Panc1 (cell line): ENCODE data around the gene TAS2R1. TPM values are rescaled to one million over a fixed set of nuclear protein-coding genes. Genes with fewer than 3 reads are reported as not detected.

Experiments used
- ATAC-seq: fragments of 200-7000 bp; cut with Tn5 transposase; 2 replicates; pipeline ENCODE4 v1.9.1; 2020; ENCODE audit warnings: mild to moderate bottlenecking, moderate library complexity
- BruUV-seq: library from RNA; stranded (reverse); fragments of 400-500 nt; replicated peaks from 2 replicates; lab custom pipeline; 2021; lab: Mats Ljungman, UMichigan
- CTCF ChIA-PET: fragments of 300-600 bp; sonication (Branson Sonifier 250); formaldehyde crosslinking; loops from one replicate; lab custom pipeline; 2022; ENCODE audit warnings: antibody characterized with exemption; lab: Charles Lee
- POLR2A ChIA-PET: fragments of 300-600 bp; sonication (Branson Sonifier 250); formaldehyde crosslinking; loops from one replicate; lab custom pipeline; 2022; ENCODE audit warnings: antibody characterized with exemption; lab: Charles Lee
- DNase-seq: peaks from one replicate; pipeline ENCODE4 v3.0.0-alpha.2; 2010; ENCODE audit warnings: low read depth, low spot score
- H3K27ac ChIP-seq: 2 replicates; pipeline ENCODE4 v1.5.1; 2011; ENCODE audit warnings: mild to moderate bottlenecking, low read length, inconsistent platforms
- H3K27me3 ChIP-seq: fragments of 200-500 bp; sonication (Bioruptor generic); 2 replicates; pipeline ENCODE4 v1.6.0; 2014; ENCODE audit warnings: low read length, inconsistent platforms; ENCODE audit not compliant: control insufficient read depth, insufficient read depth
- H3K36me3 ChIP-seq: fragments of 200-500 bp; sonication (Bioruptor generic); 2 replicates; pipeline ENCODE4 v1.5.1; 2014; ENCODE audit warnings: inconsistent platforms, mild to moderate bottlenecking, low read length, moderate library complexity; ENCODE audit not compliant: control insufficient read depth, insufficient read depth
- H3K4me1 ChIP-seq: 2 replicates; pipeline ENCODE4 v1.5.1; 2011; ENCODE audit warnings: inconsistent platforms, mild to moderate bottlenecking, low read length, moderate library complexity; ENCODE audit not compliant: control insufficient read depth, insufficient read depth
- H3K4me3 ChIP-seq, 2 experiments: 2 replicates each; pipeline ENCODE4 v1.5.1; 2011 to 2012; ENCODE audit warnings: low read depth in 2 of 2, low read length in 2 of 2, mild to moderate bottlenecking in 2 of 2, inconsistent platforms in 1 of 2, moderate library complexity in 1 of 2
- H3K9me3 ChIP-seq: fragments of 200-500 bp; sonication (Bioruptor generic); 2 replicates; pipeline ENCODE4 v1.5.1; 2014; ENCODE audit warnings: low read depth, mild to moderate bottlenecking, inconsistent platforms, low read length, moderate library complexity; ENCODE audit not compliant: control insufficient read depth, insufficient read depth
- POLR2AphosphoS5 ChIP-seq: IDR thresholded peaks from 2 replicates; pipeline ENCODE4 v1.6.1; 2012; ENCODE audit warnings: mild to moderate bottlenecking, low read depth, low read length, moderate library complexity
- SIN3A ChIP-seq: IDR thresholded peaks from 2 replicates; pipeline ENCODE4 v1.6.1; 2012; ENCODE audit warnings: low read depth, mild to moderate bottlenecking, low read length, moderate library complexity, borderline replicate concordance; ENCODE audit not compliant: insufficient read depth
- TCF7L2 ChIP-seq: IDR thresholded peaks from 2 replicates; pipeline ENCODE4 v1.6.1; 2011; ENCODE audit warnings: mild to moderate bottlenecking, low read depth, low read length, inconsistent platforms
- in situ Hi-C: cut with HindIII; loops from 2 replicates; pipeline ENCODE4 v1.10.0; 2016; ENCODE audit warnings: low sequenced_read_pairs, low pct_unique_long_range_greater_than_20kb
- intact Hi-C: fragments of 100-400 bp; cut with micrococcal nuclease; formaldehyde crosslinking; loops from one replicate; pipeline ENCODE4 v1.10.0; 2022; ENCODE audit not compliant: unreplicated experiment
- total RNA-seq: library from RNA; stranded (reverse); gene quantifications from one replicate; pipeline ENCODE4 v1.2.1, GENCODE V29; 2021; ENCODE audit not compliant: unreplicated experiment
- TF ChIP-seq, protein P1 (sequence below): fragments of 450-650 bp; IDR thresholded peaks from 2 replicates; pipeline ENCODE4 v1.5.1; 2017; ENCODE audit warnings: mild to moderate bottlenecking
- TF ChIP-seq, protein P2 (sequence below), 2 experiments: IDR thresholded peaks; 2 replicates each; pipeline ENCODE4 v1.6.1; 2011 to 2012; ENCODE audit warnings: low read depth in 2 of 2, control low read depth in 1 of 2, low read length in 1 of 2, mild to moderate bottlenecking in 1 of 2, moderate library complexity in 1 of 2; ENCODE audit not compliant: insufficient read depth in 1 of 2

The TAS2R1 gene
- total RNA-seq, 1 experiment from 2014 or later = not detected

- BruUV-seq = no TSS peak
- no peaks in the 10 kb centered on the region for H3K36me3 ChIP-seq
- ChIA-PET CTCF (no interaction called here), POLR2A (no interaction called here)
- no peaks in the 10 kb centered on the region for H3K27me3 ChIP-seq
- no peak overlapping the region for H3K4me3 ChIP-seq
- intact Hi-C loops = no loop called here
- in situ Hi-C loops = no loop called here
- DNase-seq = no peak
- no peak for ATAC-seq
- H3K4me1 ChIP-seq = no peaks in the 10 kb centered on the region
- H3K27ac ChIP-seq = no peak overlapping the region
- TF ChIP-seq TCF7L2 = no peak
- TF ChIP-seq SIN3A = no peak
- no peak for TF ChIP-seq POLR2AphosphoS5
- TF ChIP-seq, protein P1, sequence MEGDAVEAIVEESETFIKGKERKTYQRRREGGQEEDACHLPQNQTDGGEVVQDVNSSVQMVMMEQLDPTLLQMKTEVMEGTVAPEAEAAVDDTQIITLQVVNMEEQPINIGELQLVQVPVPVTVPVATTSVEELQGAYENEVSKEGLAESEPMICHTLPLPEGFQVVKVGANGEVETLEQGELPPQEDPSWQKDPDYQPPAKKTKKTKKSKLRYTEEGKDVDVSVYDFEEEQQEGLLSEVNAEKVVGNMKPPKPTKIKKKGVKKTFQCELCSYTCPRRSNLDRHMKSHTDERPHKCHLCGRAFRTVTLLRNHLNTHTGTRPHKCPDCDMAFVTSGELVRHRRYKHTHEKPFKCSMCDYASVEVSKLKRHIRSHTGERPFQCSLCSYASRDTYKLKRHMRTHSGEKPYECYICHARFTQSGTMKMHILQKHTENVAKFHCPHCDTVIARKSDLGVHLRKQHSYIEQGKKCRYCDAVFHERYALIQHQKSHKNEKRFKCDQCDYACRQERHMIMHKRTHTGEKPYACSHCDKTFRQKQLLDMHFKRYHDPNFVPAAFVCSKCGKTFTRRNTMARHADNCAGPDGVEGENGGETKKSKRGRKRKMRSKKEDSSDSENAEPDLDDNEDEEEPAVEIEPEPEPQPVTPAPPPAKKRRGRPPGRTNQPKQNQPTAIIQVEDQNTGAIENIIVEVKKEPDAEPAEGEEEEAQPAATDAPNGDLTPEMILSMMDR = no peak
- TF ChIP-seq, protein P2, sequence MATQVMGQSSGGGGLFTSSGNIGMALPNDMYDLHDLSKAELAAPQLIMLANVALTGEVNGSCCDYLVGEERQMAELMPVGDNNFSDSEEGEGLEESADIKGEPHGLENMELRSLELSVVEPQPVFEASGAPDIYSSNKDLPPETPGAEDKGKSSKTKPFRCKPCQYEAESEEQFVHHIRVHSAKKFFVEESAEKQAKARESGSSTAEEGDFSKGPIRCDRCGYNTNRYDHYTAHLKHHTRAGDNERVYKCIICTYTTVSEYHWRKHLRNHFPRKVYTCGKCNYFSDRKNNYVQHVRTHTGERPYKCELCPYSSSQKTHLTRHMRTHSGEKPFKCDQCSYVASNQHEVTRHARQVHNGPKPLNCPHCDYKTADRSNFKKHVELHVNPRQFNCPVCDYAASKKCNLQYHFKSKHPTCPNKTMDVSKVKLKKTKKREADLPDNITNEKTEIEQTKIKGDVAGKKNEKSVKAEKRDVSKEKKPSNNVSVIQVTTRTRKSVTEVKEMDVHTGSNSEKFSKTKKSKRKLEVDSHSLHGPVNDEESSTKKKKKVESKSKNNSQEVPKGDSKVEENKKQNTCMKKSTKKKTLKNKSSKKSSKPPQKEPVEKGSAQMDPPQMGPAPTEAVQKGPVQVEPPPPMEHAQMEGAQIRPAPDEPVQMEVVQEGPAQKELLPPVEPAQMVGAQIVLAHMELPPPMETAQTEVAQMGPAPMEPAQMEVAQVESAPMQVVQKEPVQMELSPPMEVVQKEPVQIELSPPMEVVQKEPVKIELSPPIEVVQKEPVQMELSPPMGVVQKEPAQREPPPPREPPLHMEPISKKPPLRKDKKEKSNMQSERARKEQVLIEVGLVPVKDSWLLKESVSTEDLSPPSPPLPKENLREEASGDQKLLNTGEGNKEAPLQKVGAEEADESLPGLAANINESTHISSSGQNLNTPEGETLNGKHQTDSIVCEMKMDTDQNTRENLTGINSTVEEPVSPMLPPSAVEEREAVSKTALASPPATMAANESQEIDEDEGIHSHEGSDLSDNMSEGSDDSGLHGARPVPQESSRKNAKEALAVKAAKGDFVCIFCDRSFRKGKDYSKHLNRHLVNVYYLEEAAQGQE (IDR thresholded peaks at IDR 0.05; ENCODE audit: insufficient read depth in 1 of 2, low read depth in 2 of 2, low read length in 1 of 2) = no peak
- H3K9me3 ChIP-seq = no peaks in the 10 kb centered on the region
Observed at GRCh38 chr5:9588254-9588653, 41.9 kb downstream of the TAS2R1 start.

- DNase-seq (no peak), ATAC-seq (no peak)
- Histone ChIP-seq H3K4me1 (no peaks in the 10 kb centered on the region), H3K36me3 (no peaks in the 10 kb centered on the region), H3K9me3 (no peaks in the 10 kb centered on the region), H3K4me3 (no peak overlapping the region), H3K27ac (no peak overlapping the region), H3K27me3 (no peaks in the 10 kb centered on the region)
- ChIA-PET POLR2A (no interaction called here), CTCF (no interaction called here)
- in situ Hi-C loops (no loop called here), intact Hi-C loops (no loop called here)
- TF ChIP-seq, protein P2 (IDR thresholded peaks at IDR 0.05; ENCODE audit: insufficient read depth in 1 of 2, low read depth in 2 of 2, low read length in 1 of 2) = no peak
- TF ChIP-seq POLR2AphosphoS5 (no peak), TCF7L2 (no peak), SIN3A (no peak)
- TF ChIP-seq, protein P1 = no peak
- BruUV-seq = no TSS peak
Observed at GRCh38 chr5:9587135-9587534, 43.0 kb downstream of the TAS2R1 start.
